ENCODE results near the gene PROC. TPM values are rescaled to one million over a fixed set of nuclear protein-coding genes. Genes with fewer than 3 reads are reported as not detected.

PROC gene
- total and polyA plus RNA-seq, 9 of the 15 experiments (the other 6 are each of a cell fraction or from before 2014, with no cell fraction given), result not detected

GRCh38 chr2:127392828-127393578, 25.2 kb upstream of the PROC start (continued):
- TF ChIP-seq TCF7 (IDR thresholded peaks at IDR 0.05; ENCODE audit: borderline replicate concordance), result no peak
- TF ChIP-seq ELF4 (CRISPR knock-in tag; IDR thresholded peaks at IDR 0.05), result no peak
- peak; percentile 66 for TF ChIP-seq C11orf30 (IDR thresholded peaks at IDR 0.05; ENCODE audit: low read depth)
- peak in 1 of 2 experiments; percentile 19; a peak in 1 of 4 replicates for TF ChIP-seq KDM1A (IDR thresholded peaks at IDR 0.05)
- no peak for TF ChIP-seq RFX5 (IDR thresholded peaks at IDR 0.05; ENCODE audit: low read depth, low read length)
- no peak for TF ChIP-seq RUNX1 (IDR thresholded peaks at IDR 0.05; ENCODE audit: low read depth)
- TF ChIP-seq LEF1 (IDR thresholded peaks at IDR 0.05), result peak; percentile 81
- TF ChIP-seq HOMEZ (CRISPR knock-in tag; IDR thresholded peaks at IDR 0.05), result no peak
- no peak for TF ChIP-seq SETDB1 (IDR thresholded peaks at IDR 0.05; ENCODE audit: low read length)
- TF ChIP-seq BHLHE40 (IDR thresholded peaks at IDR 0.05; ENCODE audit: low read length), result no peak
- TF ChIP-seq ARID1B (IDR thresholded peaks at IDR 0.05), result peak; percentile 56
- peak; percentile 15; the same call in 1 of the 2 replicates for TF ChIP-seq TCF3 (CRISPR knock-in tag; IDR thresholded peaks at IDR 0.05)
- TF ChIP-seq MNT (conservative IDR thresholded peaks at IDR 0.05), result 0 out of 4 replicates have a peak, but pooled peaks of 1 of the 2 experiments have one; percentile 6
- no peak for TF ChIP-seq ZNF551 (CRISPR knock-in tag; IDR thresholded peaks at IDR 0.05)
- TF ChIP-seq CBFA2T2 (conservative IDR thresholded peaks at IDR 0.05), result peak; percentile 67
- TF ChIP-seq SOX6 (IDR thresholded peaks at IDR 0.05), result peak; percentile 24; the same call in 1 of the 2 replicates
- no peak for TF ChIP-seq HMGXB4 (CRISPR knock-in tag; IDR thresholded peaks at IDR 0.05)
- no peak for TF ChIP-seq LARP7 (IDR thresholded peaks at IDR 0.05)
- no peak for TF ChIP-seq TFAM (CRISPR knock-in tag; conservative IDR thresholded peaks at IDR 0.05)
- no peak for TF ChIP-seq ZBTB7A (IDR thresholded peaks at IDR 0.05; ENCODE audit: borderline replicate concordance, control insufficient read depth, low read depth, low read length)
- no peak for TF ChIP-seq CBX1 (IDR thresholded peaks at IDR 0.05; ENCODE audit: low read depth)
- peak; percentile 53 for TF ChIP-seq NFIC (IDR thresholded peaks at IDR 0.05)
- TF ChIP-seq RAD21 (CRISPR knock-in tag; conservative IDR thresholded peaks at IDR 0.05 in 1 of 2, IDR thresholded peaks at IDR 0.05 in 1 of 2), result no peak
- TF ChIP-seq, protein P1, sequence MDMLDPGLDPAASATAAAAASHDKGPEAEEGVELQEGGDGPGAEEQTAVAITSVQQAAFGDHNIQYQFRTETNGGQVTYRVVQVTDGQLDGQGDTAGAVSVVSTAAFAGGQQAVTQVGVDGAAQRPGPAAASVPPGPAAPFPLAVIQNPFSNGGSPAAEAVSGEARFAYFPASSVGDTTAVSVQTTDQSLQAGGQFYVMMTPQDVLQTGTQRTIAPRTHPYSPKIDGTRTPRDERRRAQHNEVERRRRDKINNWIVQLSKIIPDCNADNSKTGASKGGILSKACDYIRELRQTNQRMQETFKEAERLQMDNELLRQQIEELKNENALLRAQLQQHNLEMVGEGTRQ (CRISPR knock-in tag; IDR thresholded peaks at IDR 0.05), result no peak
- TF ChIP-seq POLR2G (IDR thresholded peaks at IDR 0.05; ENCODE audit: low read depth, low read length), result no peak
